Astrocyte of the cerebellum (primary cell): ENCODE measurements around the gene ATF7.

Experiments
- DNase-seq: peaks from one replicate; pipeline ENCODE4 v3.0.0-alpha.2; 2011; ENCODE audit warnings: low read depth
- H3K4me3 ChIP-seq: 2 replicates; pipeline ENCODE4 v1.5.1; 2011; ENCODE audit warnings: mild to moderate bottlenecking, low read depth, low read length, moderate library complexity
- CTCF ChIP-seq: IDR thresholded peaks from 2 replicates; pipeline ENCODE4 v1.5.1; 2012; ENCODE audit warnings: low read length, low read depth, moderate library complexity, mild to moderate bottlenecking; ENCODE audit errors: missing control alignments
- in situ Hi-C: cut with HindIII; loops from 2 replicates; pipeline ENCODE4 v1.10.0; 2017; ENCODE audit warnings: low sequenced_read_pairs

Gene ATF7

GRCh38 chr12:53625946-53626701 is at the start of gene ATF7:
Gene ATF7, minus strand, starts transcription at chr12:53626382. Its CDS starts 25,382 bp downstream, at chr12:53601000.
- peak within 1 kb of the TSS; percentile 68 for H3K4me3 ChIP-seq
- in situ Hi-C loops = no loop called here
- DNase-seq = peak; percentile 96
- no peak for TF ChIP-seq CTCF

- no peak for DNase-seq
- H3K4me3 ChIP-seq = peak overlapping the region; percentile 72
- no peak for TF ChIP-seq CTCF
- in situ Hi-C loops = loop anchor here (5.0 to 25.0 kb wide), 2 partner anchors 43 to 113 kb away; no protein-coding TSS in a partner anchor
These were observed 49.0 kb upstream of the ATF7 start for GRCh38 chr12:53674977-53675700.

- TF ChIP-seq CTCF = no peak
- DNase-seq = no peak
- in situ Hi-C loops = loop anchor here (5.0 to 25.0 kb wide), 2 partner anchors 39 to 109 kb away; no protein-coding TSS in a partner anchor
- H3K4me3 ChIP-seq = no peak overlapping the region
These were observed 44.8 kb upstream of the ATF7 start for GRCh38 chr12:53670971-53671370.

GRCh38 chr12:53670308-53670707 is 44.1 kb upstream of the ATF7 start:
- DNase-seq = no peak
- in situ Hi-C loops = loop anchor here (5.0 to 25.0 kb wide), 2 partner anchors 38 to 108 kb away; no protein-coding TSS in a partner anchor
- no peak overlapping the region for H3K4me3 ChIP-seq
- no peak for TF ChIP-seq CTCF

GRCh38 chr12:53667080-53667479 is 40.9 kb upstream of the ATF7 start:
- H3K4me3 ChIP-seq = no peak overlapping the region
- no peak for DNase-seq
- in situ Hi-C loops = loop anchor here (25.0 kb wide), 1 partner anchor 105 kb away; no protein-coding TSS in a partner anchor
- no peak for TF ChIP-seq CTCF

- no peak for DNase-seq
- no peak overlapping the region for H3K4me3 ChIP-seq
- no peak for TF ChIP-seq CTCF
- in situ Hi-C loops = loop anchor here (25.0 kb wide), 1 partner anchor 103 kb away; no protein-coding TSS in a partner anchor
These were observed 38.8 kb upstream of the ATF7 start for GRCh38 chr12:53664936-53665335.
